H9 (cell line): ENCODE data around the gene LMO3. TPM values are rescaled to one million over a fixed set of nuclear protein-coding genes. Genes with fewer than 3 reads are reported as not detected.

ENCODE experiments used
- DNase-seq: peaks from one replicate; pipeline ENCODE4 v3.0.0-alpha.2; 2017
- H2AFZ ChIP-seq: one replicate; pipeline ENCODE4 v1.6.1; 2013; ENCODE audit warnings: mild to moderate bottlenecking, low read length, control low read depth, moderate library complexity
- H2AK5ac ChIP-seq: 2 replicates; pipeline ENCODE4 v1.6.1; 2013; ENCODE audit warnings: low read length, control low read depth, mixed read lengths; ENCODE audit not compliant: insufficient read length
- H2BK120ac ChIP-seq: one replicate; pipeline ENCODE4 v1.6.1; 2013; ENCODE audit warnings: low read depth, mild to moderate bottlenecking, low read length, control low read depth, inconsistent platforms; ENCODE audit not compliant: poor library complexity, severe bottlenecking
- H2BK12ac ChIP-seq: 2 replicates; pipeline ENCODE4 v1.6.1; 2013; ENCODE audit warnings: low read length, control low read depth, mixed read lengths, low read depth; ENCODE audit not compliant: insufficient read length
- H2BK15ac ChIP-seq: 2 replicates; pipeline ENCODE4 v1.6.1; 2013; ENCODE audit warnings: low read depth, low read length, control low read depth
- H2BK20ac ChIP-seq: one replicate; pipeline ENCODE4 v1.6.1; 2013; ENCODE audit warnings: low read depth, mild to moderate bottlenecking, low read length, control low read depth, inconsistent platforms; ENCODE audit not compliant: poor library complexity, severe bottlenecking
- H2BK5ac ChIP-seq: 2 replicates; pipeline ENCODE4 v1.6.1; 2013; ENCODE audit warnings: low read length, control low read depth, mixed read lengths; ENCODE audit not compliant: insufficient read length
- H3K14ac ChIP-seq: 2 replicates; pipeline ENCODE4 v1.6.1; 2013; ENCODE audit warnings: low read length, control low read depth; ENCODE audit not compliant: insufficient read depth
- H3K18ac ChIP-seq: 2 replicates; pipeline ENCODE4 v1.6.1; 2013; ENCODE audit warnings: low read depth, mild to moderate bottlenecking, mixed read lengths, low read length, control low read depth; ENCODE audit not compliant: insufficient read length
- H3K23ac ChIP-seq: 2 replicates; pipeline ENCODE4 v1.6.1; 2013; ENCODE audit warnings: low read length, control low read depth, mixed read lengths, low read depth; ENCODE audit not compliant: insufficient read length
- H3K23me2 ChIP-seq: 2 replicates; pipeline ENCODE4 v1.6.1; 2013; ENCODE audit warnings: low read depth, mild to moderate bottlenecking, mixed read lengths, low read length, control low read depth; ENCODE audit not compliant: insufficient read length, poor library complexity, severe bottlenecking
- H3K27ac ChIP-seq: 2 replicates; pipeline ENCODE4 v1.5.1; 2013; ENCODE audit warnings: low read length, control low read depth, mixed read lengths, low read depth; ENCODE audit not compliant: insufficient read length
- H3K27me3 ChIP-seq: 2 replicates; pipeline ENCODE4 v1.6.1; 2013; ENCODE audit warnings: low read length, control low read depth, inconsistent platforms; ENCODE audit not compliant: insufficient read depth
- H3K4ac ChIP-seq: 2 replicates; pipeline ENCODE4 v1.6.1; 2013; ENCODE audit warnings: low read depth, mild to moderate bottlenecking, control low read depth, inconsistent platforms, low read length, moderate library complexity
- H3K4me1 ChIP-seq: 2 replicates; pipeline ENCODE4 v1.6.1; 2013; ENCODE audit warnings: low read length, control low read depth, inconsistent platforms; ENCODE audit not compliant: insufficient read depth
- H3K4me2 ChIP-seq: 2 replicates; pipeline ENCODE4 v1.6.1; 2013; ENCODE audit warnings: low read length, control low read depth, mixed read lengths; ENCODE audit not compliant: insufficient read length, insufficient read depth
- H3K56ac ChIP-seq: 2 replicates; pipeline ENCODE4 v1.6.1; 2013; ENCODE audit warnings: low read depth, mild to moderate bottlenecking, mixed read lengths, low read length, control low read depth; ENCODE audit not compliant: insufficient read length
- H3K79me1 ChIP-seq: 2 replicates; pipeline ENCODE4 v1.6.1; 2013; ENCODE audit warnings: low read depth, mild to moderate bottlenecking, moderate library complexity, low read length, control low read depth, inconsistent platforms; ENCODE audit not compliant: insufficient read depth, poor library complexity, severe bottlenecking
- H3K79me2 ChIP-seq: 2 replicates; pipeline ENCODE4 v1.6.1; 2013; ENCODE audit warnings: low read length, control low read depth, inconsistent platforms; ENCODE audit not compliant: insufficient read depth
- H3K9ac ChIP-seq: 2 replicates; pipeline ENCODE4 v1.6.1; 2013; ENCODE audit warnings: low read length, control low read depth, mixed read lengths; ENCODE audit not compliant: insufficient read length; ENCODE audit errors: extremely low read depth
- H3K9me3 ChIP-seq: one replicate; pipeline ENCODE4 v1.6.1; 2013; ENCODE audit warnings: low read depth, low read length, inconsistent platforms; ENCODE audit not compliant: control insufficient read depth
- H3T11ph ChIP-seq: one replicate; pipeline ENCODE4 v1.6.1; 2013; ENCODE audit warnings: mild to moderate bottlenecking, low read length, control low read depth, inconsistent platforms
- H4K20me1 ChIP-seq: one replicate; pipeline ENCODE4 v1.6.1; 2013; ENCODE audit not compliant: control insufficient read depth, insufficient read length, insufficient read depth
- H4K5ac ChIP-seq: 2 replicates; pipeline ENCODE4 v1.6.1; 2013; ENCODE audit warnings: low read depth, mild to moderate bottlenecking, mixed read lengths, low read length, control low read depth; ENCODE audit not compliant: insufficient read length
- H4K8ac ChIP-seq: replicated peaks from 2 replicates; pipeline ENCODE4 v1.6.1; 2013; ENCODE audit warnings: low read length, control low read depth, mixed read lengths, low read depth; ENCODE audit not compliant: insufficient read length
- H4K91ac ChIP-seq: 2 replicates; pipeline ENCODE4 v1.6.1; 2013; ENCODE audit warnings: low read depth, mild to moderate bottlenecking, moderate library complexity, mixed read lengths, low read length, control low read depth; ENCODE audit not compliant: insufficient read length
- H3K27ac Mint-ChIP-seq, 3 experiments: 2 replicates in 2 of 3; 3 replicates in 1 of 3; pipeline ENCODE4 v1.8.0; 2020 to 2021; ENCODE audit warnings: mixed read lengths in 3 of 3, mild to moderate bottlenecking in 1 of 3, moderate library complexity in 1 of 3
- H3K27me3 Mint-ChIP-seq: 2 replicates; pipeline ENCODE4 v1.8.0; 2021; ENCODE audit warnings: low read depth, mild to moderate bottlenecking, moderate library complexity, mixed read lengths
- H3K36me3 Mint-ChIP-seq, 3 experiments: 2 replicates in 2 of 3; 3 replicates in 1 of 3; pipeline ENCODE4 v1.8.0; 2020 to 2021; ENCODE audit warnings: low read depth in 3 of 3, mixed read lengths in 3 of 3; ENCODE audit not compliant: insufficient read depth in 1 of 3
- H3K4me1 Mint-ChIP-seq, 2 experiments: 2 replicates each; pipeline ENCODE4 v1.8.0; 2020; ENCODE audit warnings: mixed read lengths in 2 of 2
- H3K4me3 Mint-ChIP-seq, 2 experiments: 2 replicates in 1 of 2; 3 replicates in 1 of 2; pipeline ENCODE4 v1.8.0; 2020 to 2021; ENCODE audit warnings: mild to moderate bottlenecking in 2 of 2, mixed read lengths in 2 of 2, moderate library complexity in 1 of 2
- H3K9me3 Mint-ChIP-seq, 2 experiments: 2 replicates in 1 of 2; 3 replicates in 1 of 2; pipeline ENCODE4 v1.8.0; 2020; ENCODE audit warnings: mild to moderate bottlenecking in 2 of 2, mixed read lengths in 2 of 2, moderate library complexity in 1 of 2
- WGBS: extraction: QIAGEN DNeasy Blood & Tissue Kit; methylation state at CpG from one replicate; pipeline ENCODE4 v1.1.7; 2013; ENCODE audit warnings: missing lambda C conversion rate, low lambda C conversion rate, mixed read lengths; ENCODE audit not compliant: insufficient read length; ENCODE audit errors: extremely low coverage; 5-methylcytosine and 5-hydroxymethylcytosine counted together
- total RNA-seq: library from RNA; stranded (reverse); gene quantifications from 2 replicates; pipeline ENCODE4 v1.2.1, GENCODE V29; 2021
- TF ChIP-seq, protein P1 (sequence below): fragments of 200-600 bp; sonication (generic); conservative IDR thresholded peaks from 3 replicates; pipeline ENCODE4 v1.8.0; 2021; ENCODE audit warnings: antibody characterized with exemption, mild to moderate bottlenecking

The LMO3 gene
- total RNA-seq, 1 experiment from 2014 or later: not detected

DNA sequence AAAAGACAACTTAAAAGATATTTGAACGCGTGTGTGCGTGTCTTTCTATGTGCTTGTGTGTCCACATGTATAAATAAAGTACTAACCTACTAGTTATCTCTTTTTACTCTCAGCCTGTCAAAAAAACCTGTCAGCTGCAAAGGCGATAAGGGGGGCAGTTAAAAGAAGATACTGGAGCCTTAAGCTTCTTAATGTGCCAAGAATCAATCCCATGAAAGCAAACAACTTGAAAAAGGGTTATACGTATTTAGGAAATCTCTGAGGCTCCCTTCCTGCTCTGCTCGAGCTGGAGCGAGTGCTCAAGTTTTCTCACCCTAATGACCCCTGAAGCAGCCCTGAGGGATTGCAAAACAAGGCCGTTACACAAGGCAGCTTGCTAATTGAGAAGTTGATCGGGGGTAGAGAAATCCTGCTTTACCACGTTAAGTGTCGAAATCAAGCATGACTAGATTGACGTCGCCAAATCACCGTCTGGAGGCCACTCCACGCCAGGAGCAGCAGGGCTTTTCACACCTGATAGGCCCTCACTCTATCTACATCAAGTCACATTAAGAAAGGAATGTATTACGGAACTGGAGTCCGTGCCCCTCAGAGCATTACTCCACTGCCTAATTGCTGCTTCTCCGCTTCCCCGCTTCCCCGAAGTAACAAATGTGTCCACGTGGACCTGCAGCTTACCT is 32.4 kb downstream of the LMO3 start:
- H3K9me3 ChIP-seq: no peaks in the 10 kb centered on the region
- no CpG with 5 or more reads among the region's 21 CpGs for WGBS
- no peak overlapping the region for H3K18ac ChIP-seq
- DNase-seq: peak; percentile 64
- no peak overlapping the region for H2BK12ac ChIP-seq
- no peak overlapping the region for H3K27ac ChIP-seq
- no peak overlapping the region for H2BK5ac ChIP-seq
- no peaks in the 10 kb centered on the region for H3K79me2 ChIP-seq
- H4K91ac ChIP-seq: no peak overlapping the region
- no peak overlapping the region for H2BK120ac ChIP-seq
- H3K56ac ChIP-seq: no peak overlapping the region
- no peaks in the 10 kb centered on the region; the same call in 1 of the 2 replicates for H3K4me1 ChIP-seq
- peak overlapping the region in 2 of 3 experiments; percentile 50 to 54; a peak in 3 of 7 replicates for H3K27ac Mint-ChIP-seq
- no peaks in the 10 kb centered on the region for H3K79me1 ChIP-seq
- H4K8ac ChIP-seq: no peak overlapping the region
- no peak overlapping the region for H4K5ac ChIP-seq
- no peaks in the 10 kb centered on the region for H3K9me3 Mint-ChIP-seq
- H3K4ac ChIP-seq: no peak overlapping the region
- H3K36me3 Mint-ChIP-seq: no peaks in the 10 kb centered on the region
- no peak overlapping the region for H3K23ac ChIP-seq
- H3K4me3 Mint-ChIP-seq: no peak overlapping the region; a peak in 2 of 5 replicates
- H2AK5ac ChIP-seq: no peak overlapping the region
- no peak overlapping the region for H3K9ac ChIP-seq
- no peaks in the 10 kb centered on the region; the same call in 1 of the 2 replicates for H3K27me3 Mint-ChIP-seq
- no peak overlapping the region for H3K14ac ChIP-seq
- H3K4me1 Mint-ChIP-seq: peaks cover 20 to 24% of the 10 kb centered on the region in 2 experiments
- no peak overlapping the region for H2AFZ ChIP-seq
- H4K20me1 ChIP-seq: no peaks in the 10 kb centered on the region
- H3K27me3 ChIP-seq: no peaks in the 10 kb centered on the region
- H3K4me2 ChIP-seq: no peak overlapping the region
- no peak overlapping the region for H2BK20ac ChIP-seq
- TF ChIP-seq, protein P1, sequence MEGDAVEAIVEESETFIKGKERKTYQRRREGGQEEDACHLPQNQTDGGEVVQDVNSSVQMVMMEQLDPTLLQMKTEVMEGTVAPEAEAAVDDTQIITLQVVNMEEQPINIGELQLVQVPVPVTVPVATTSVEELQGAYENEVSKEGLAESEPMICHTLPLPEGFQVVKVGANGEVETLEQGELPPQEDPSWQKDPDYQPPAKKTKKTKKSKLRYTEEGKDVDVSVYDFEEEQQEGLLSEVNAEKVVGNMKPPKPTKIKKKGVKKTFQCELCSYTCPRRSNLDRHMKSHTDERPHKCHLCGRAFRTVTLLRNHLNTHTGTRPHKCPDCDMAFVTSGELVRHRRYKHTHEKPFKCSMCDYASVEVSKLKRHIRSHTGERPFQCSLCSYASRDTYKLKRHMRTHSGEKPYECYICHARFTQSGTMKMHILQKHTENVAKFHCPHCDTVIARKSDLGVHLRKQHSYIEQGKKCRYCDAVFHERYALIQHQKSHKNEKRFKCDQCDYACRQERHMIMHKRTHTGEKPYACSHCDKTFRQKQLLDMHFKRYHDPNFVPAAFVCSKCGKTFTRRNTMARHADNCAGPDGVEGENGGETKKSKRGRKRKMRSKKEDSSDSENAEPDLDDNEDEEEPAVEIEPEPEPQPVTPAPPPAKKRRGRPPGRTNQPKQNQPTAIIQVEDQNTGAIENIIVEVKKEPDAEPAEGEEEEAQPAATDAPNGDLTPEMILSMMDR: no peak
- no peak overlapping the region for H3T11ph ChIP-seq
- no peak overlapping the region for H2BK15ac ChIP-seq
- H3K23me2 ChIP-seq: no peaks in the 10 kb centered on the region
